ENCODE measurements around the gene PGR. TPM values are rescaled to one million over a fixed set of nuclear protein-coding genes. Genes with fewer than 3 reads are reported as not detected.

Gene PGR
- total RNA-seq, 1 experiment from 2014 or later = not detected

- no peaks in the 10 kb centered on the region for H3K36me3 ChIP-seq (ENCODE audit: low read depth, low read length)
- ATAC-seq (no peak), DNase-seq (no peak)
- no peak overlapping the region for H2AFZ ChIP-seq (ENCODE audit: low read length)
- intact Hi-C loops (cut with micrococcal nuclease) = no loop called here
- no peak for TF ChIP-seq CTCF (conservative IDR thresholded peaks at IDR 0.05; ENCODE audit: low read depth, low read length)
- no peak for TF ChIP-seq EZH2 (IDR thresholded peaks at IDR 0.05; ENCODE audit: low read length, unreplicated experiment)
- no peak for TF ChIP-seq EZH2phosphoT487 (IDR thresholded peaks at IDR 0.05; ENCODE audit: borderline replicate concordance, low read length)
- no peaks in the 10 kb centered on the region for H3K79me2 ChIP-seq (ENCODE audit: low read length)
- no peaks in the 10 kb centered on the region for H3K9me2 ChIP-seq (replicated peaks; ENCODE audit: low read length)
- H3K4me3 ChIP-seq (ENCODE audit: low read length) = no peak overlapping the region
- no peak overlapping the region for H3K9ac ChIP-seq (ENCODE audit: low read length)
- no peaks in the 10 kb centered on the region for H3K9me3 ChIP-seq (ENCODE audit: low read length)
- no peaks in the 10 kb centered on the region for H3F3A ChIP-seq (ENCODE audit: low read length, unreplicated experiment)
- ChIA-PET CTCF (no interaction called here), POLR2A (ENCODE audit: unreplicated experiment) (no interaction called here)
- H3K4me2 ChIP-seq (ENCODE audit: low read length) = no peak overlapping the region
- peaks cover 35% of the 10 kb centered on the region for H3K27me3 ChIP-seq (ENCODE audit: low read length)
- no TSS peak for BruUV-seq (replicated peaks)
- H3K4me1 ChIP-seq (ENCODE audit: insufficient read depth, low read length) = no peaks in the 10 kb centered on the region
- H3K27ac ChIP-seq (ENCODE audit: low read length) = no peak overlapping the region
- H4K20me1 ChIP-seq (ENCODE audit: low read length) = no peaks in the 10 kb centered on the region
These were observed 84.2 kb downstream of the PGR start for GRCh38 chr11:101045415-101045814.

GRCh38 chr11:101043940-101044339, 85.7 kb downstream of the PGR start:
- intact Hi-C loops (cut with micrococcal nuclease) = no loop called here

More at GRCh38 chr11:101043940-101044339, 85.7 kb downstream of the PGR start:
- no peak for TF ChIP-seq EZH2phosphoT487 (IDR thresholded peaks at IDR 0.05; ENCODE audit: borderline replicate concordance, low read length)
- no peak for TF ChIP-seq CTCF (conservative IDR thresholded peaks at IDR 0.05; ENCODE audit: low read depth, low read length)
- TF ChIP-seq EZH2 (IDR thresholded peaks at IDR 0.05; ENCODE audit: low read length, unreplicated experiment) = no peak
- Histone ChIP-seq H3K9me3 (ENCODE audit: low read length) (no peaks in the 10 kb centered on the region), H3F3A (ENCODE audit: low read length, unreplicated experiment) (no peaks in the 10 kb centered on the region), H4K20me1 (ENCODE audit: low read length) (no peaks in the 10 kb centered on the region), H2AFZ (ENCODE audit: low read length) (no peak overlapping the region), H3K4me2 (ENCODE audit: low read length) (no peak overlapping the region), H3K27ac (ENCODE audit: low read length) (no peak overlapping the region), H3K9ac (ENCODE audit: low read length) (no peak overlapping the region), H3K4me1 (ENCODE audit: insufficient read depth, low read length) (no peaks in the 10 kb centered on the region), H3K79me2 (ENCODE audit: low read length) (no peaks in the 10 kb centered on the region), H3K27me3 (ENCODE audit: low read length) (peaks cover 46% of the 10 kb centered on the region), H3K36me3 (ENCODE audit: low read depth, low read length) (no peaks in the 10 kb centered on the region), H3K9me2 (replicated peaks; ENCODE audit: low read length) (no peaks in the 10 kb centered on the region), H3K4me3 (ENCODE audit: low read length) (no peak overlapping the region)
- BruUV-seq (replicated peaks) = no TSS peak
- ATAC-seq (no peak), DNase-seq (no peak)
- CTCF ChIA-PET = no interaction called here
- POLR2A ChIA-PET (ENCODE audit: unreplicated experiment) = no interaction called here
